NT2/D1 (cell line): ENCODE measurements around the gene ACIN1.

Experiments used
- SUZ12 ChIP-seq: IDR thresholded peaks from 2 replicates; pipeline ENCODE4 v1.6.1; 2011; ENCODE audit not compliant: insufficient read length, insufficient read depth; ENCODE audit errors: extremely low read depth
- YY1 ChIP-seq: IDR thresholded peaks from 2 replicates; pipeline ENCODE4 v1.6.1; 2011; ENCODE audit not compliant: insufficient read length, insufficient read depth
- ZNF274 ChIP-seq: IDR thresholded peaks from 2 replicates; pipeline ENCODE4 v1.6.1; 2011; ENCODE audit warnings: mild to moderate bottlenecking, low read depth, low read length

GRCh38 chr14:23095196-23096108 lies 516 bp upstream of the ACIN1 start, which contains the start of gene C14orf119:
- TF ChIP-seq YY1 = no peak
- no peak for TF ChIP-seq ZNF274
- TF ChIP-seq SUZ12 = no peak
